Measurements from ENCODE around the gene KLHDC4. TPM values are rescaled to one million over a fixed set of nuclear protein-coding genes. Genes with fewer than 3 reads are reported as not detected.

The KLHDC4 gene
- total RNA-seq, 1 donor from 2014 or later = 38.8 TPM

DNA sequence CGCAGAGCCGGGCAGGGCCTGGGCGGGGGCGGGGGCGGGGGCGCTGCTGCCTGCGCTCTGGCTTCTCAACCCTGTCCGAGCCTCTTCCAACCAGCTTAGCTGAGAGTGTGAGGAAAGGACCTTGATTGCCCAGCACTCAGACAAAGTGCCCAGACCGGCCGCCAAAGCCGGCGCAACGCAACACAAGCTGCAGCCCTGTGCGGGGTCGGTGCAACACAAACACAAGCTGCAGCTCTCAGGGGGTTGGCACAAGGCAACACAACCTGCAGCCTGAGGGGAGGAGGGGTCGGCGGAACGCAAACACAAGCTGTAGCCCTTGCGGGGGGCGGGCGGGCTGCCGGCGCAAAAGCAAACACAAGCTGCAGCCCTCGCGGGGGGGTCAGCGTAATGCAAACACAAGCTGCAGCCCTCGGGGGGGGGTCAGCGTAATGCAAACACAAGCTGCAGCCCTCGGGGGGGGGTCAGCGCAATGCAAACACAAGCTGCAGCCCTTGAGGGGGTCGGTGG, 60.0 kb downstream of the KLHDC4 start:
- H3K4me1 ChIP-seq = no peaks in the 10 kb centered on the region
- intact Hi-C loops (cut with DNase I) = no loop called here
- DNase-seq = peak; percentile 77
- H3K36me3 ChIP-seq = peaks cover 43% of the 10 kb centered on the region
- H3K27me3 ChIP-seq = no peaks in the 10 kb centered on the region
- no peak overlapping the region for H3K27ac ChIP-seq
- no peaks in the 10 kb centered on the region for H3K9me3 ChIP-seq
- TF ChIP-seq, protein P1, sequence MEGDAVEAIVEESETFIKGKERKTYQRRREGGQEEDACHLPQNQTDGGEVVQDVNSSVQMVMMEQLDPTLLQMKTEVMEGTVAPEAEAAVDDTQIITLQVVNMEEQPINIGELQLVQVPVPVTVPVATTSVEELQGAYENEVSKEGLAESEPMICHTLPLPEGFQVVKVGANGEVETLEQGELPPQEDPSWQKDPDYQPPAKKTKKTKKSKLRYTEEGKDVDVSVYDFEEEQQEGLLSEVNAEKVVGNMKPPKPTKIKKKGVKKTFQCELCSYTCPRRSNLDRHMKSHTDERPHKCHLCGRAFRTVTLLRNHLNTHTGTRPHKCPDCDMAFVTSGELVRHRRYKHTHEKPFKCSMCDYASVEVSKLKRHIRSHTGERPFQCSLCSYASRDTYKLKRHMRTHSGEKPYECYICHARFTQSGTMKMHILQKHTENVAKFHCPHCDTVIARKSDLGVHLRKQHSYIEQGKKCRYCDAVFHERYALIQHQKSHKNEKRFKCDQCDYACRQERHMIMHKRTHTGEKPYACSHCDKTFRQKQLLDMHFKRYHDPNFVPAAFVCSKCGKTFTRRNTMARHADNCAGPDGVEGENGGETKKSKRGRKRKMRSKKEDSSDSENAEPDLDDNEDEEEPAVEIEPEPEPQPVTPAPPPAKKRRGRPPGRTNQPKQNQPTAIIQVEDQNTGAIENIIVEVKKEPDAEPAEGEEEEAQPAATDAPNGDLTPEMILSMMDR (IDR thresholded peaks at IDR 0.05) = no peak
- ATAC-seq = peak; percentile 73
- no peak overlapping the region for H3K4me3 ChIP-seq

DNA sequence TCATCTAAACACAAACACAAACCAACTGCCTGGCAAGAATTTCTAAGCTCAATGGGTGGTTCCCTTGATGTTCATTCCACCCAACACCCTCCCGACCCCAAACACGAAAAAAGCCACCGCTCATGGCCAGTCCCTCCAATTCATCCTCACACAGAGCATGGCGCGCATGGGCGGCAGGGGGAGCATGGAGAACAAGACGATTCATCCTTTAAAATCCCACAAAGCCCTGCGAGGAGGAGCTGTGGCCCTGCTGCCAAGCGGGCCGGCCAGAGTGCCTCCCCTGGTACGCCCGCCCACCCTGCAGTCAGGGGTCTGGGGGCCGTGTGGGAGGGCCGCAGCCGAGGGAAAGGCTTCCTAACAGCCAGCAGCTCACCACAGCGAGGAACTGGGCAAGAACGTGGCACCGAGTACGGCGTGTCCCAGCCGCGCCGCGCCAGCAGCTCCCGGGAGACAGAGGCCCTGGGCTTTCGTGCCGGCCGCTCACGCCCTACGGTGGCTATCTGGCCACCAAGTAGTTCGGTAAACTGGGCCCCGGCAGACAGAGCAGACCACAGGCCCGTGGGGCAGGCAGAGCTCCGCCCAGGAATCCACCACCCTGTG, 60.9 kb downstream of the KLHDC4 start:
- peaks cover 34% of the 10 kb centered on the region for H3K36me3 ChIP-seq
- H3K9me3 ChIP-seq = no peaks in the 10 kb centered on the region
- H3K4me1 ChIP-seq = no peaks in the 10 kb centered on the region
- intact Hi-C loops (cut with DNase I) = no loop called here
- DNase-seq (no peak), ATAC-seq (no peak)
- H3K4me3 ChIP-seq = no peak overlapping the region
- H3K27me3 ChIP-seq = no peaks in the 10 kb centered on the region
- TF ChIP-seq, protein P1 (IDR thresholded peaks at IDR 0.05) = no peak
- H3K27ac ChIP-seq = no peak overlapping the region

DNA sequence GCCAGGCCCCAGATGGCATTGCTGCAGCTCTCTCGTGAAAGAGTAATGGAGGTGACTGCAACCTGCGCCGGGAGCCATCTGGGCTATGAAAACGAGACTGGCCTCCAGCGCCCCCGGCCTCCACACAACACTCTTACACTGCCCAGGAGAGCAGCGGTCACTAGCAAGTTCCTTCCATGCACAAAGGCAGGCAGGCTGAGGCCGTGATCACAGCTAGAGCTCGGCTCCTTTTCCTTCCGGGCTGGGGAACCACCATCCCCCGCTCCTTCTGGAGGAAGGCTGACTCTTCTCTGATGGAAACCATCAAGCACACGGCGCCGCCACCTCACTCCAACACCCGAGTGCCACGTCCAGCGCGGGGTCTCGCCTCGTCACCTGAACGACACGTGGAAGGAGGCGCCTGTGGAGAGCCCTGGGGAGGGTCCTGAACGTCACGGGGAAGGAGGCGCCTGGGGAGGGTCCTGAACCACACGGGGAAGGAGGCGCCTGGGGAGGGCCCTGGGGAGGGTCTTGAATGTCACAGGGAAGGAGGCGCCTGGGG, 61.9 kb downstream of the KLHDC4 start:
- TF ChIP-seq, protein P1 (IDR thresholded peaks at IDR 0.05) = no peak
- peaks cover 26% of the 10 kb centered on the region for H3K36me3 ChIP-seq
- ATAC-seq = no peak
- no peak for DNase-seq
- intact Hi-C loops (cut with DNase I) = no loop called here
- H3K4me3 ChIP-seq = no peak overlapping the region
- no peaks in the 10 kb centered on the region for H3K27me3 ChIP-seq
- no peaks in the 10 kb centered on the region for H3K9me3 ChIP-seq
- H3K4me1 ChIP-seq = no peaks in the 10 kb centered on the region
- no peak overlapping the region for H3K27ac ChIP-seq

DNA sequence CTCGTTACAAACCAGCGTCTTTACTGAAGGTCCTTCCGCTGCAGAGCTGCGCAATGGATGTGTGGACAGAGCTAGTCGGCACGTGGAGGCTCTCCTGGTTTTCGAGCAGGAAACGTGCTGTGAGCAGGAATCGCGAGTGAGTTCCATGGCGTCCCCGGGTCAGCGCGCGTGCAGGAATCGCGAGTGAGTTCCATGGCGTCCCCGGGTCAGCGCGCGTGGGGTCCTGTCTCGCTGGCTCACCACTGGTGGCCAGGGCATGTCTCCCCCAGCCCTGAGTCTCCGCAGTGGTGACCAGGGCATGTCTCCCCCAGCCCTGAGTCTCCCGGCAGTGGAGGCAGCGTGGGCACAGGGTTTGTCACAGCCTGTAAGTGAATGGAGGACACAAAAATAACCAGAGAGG, 62.7 kb downstream of the KLHDC4 start:
- no peaks in the 10 kb centered on the region for H3K9me3 ChIP-seq
- DNase-seq (no peak), ATAC-seq (no peak)
- H3K36me3 ChIP-seq = peaks cover 23% of the 10 kb centered on the region
- no peak overlapping the region for H3K27ac ChIP-seq
- intact Hi-C loops (cut with DNase I) = no loop called here
- no peaks in the 10 kb centered on the region for H3K27me3 ChIP-seq
- no peak overlapping the region for H3K4me3 ChIP-seq
- no peaks in the 10 kb centered on the region for H3K4me1 ChIP-seq
- TF ChIP-seq, protein P1 (IDR thresholded peaks at IDR 0.05) = no peak

DNA sequence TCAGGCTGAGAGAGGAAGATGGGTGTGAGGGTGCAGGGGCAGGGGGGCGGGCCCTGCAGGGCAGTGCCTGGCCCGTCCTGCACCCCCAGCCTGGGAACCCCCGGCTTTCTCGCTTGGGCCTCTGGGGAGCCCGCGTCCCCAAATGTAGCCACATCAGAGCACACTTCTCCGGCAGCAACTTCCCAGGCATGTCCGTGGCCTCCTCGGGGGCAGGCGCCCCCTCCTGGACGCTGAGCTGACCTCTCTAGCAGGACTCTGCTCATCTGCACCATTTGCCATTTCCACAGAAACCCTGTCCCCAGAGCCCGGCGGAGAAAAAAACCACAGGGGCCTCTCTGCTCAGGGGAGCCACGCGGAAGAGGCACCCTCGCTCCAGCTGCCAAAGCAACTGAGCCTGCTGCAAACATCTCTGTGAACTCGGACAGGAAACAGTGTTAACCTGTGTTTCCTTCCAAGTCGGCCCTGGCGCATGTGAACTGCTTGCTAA, 63.4 kb downstream of the KLHDC4 start:
- Histone ChIP-seq H3K27me3 (no peaks in the 10 kb centered on the region), H3K9me3 (no peaks in the 10 kb centered on the region), H3K27ac (no peak overlapping the region), H3K36me3 (peaks cover 18% of the 10 kb centered on the region), H3K4me1 (no peaks in the 10 kb centered on the region), H3K4me3 (no peak overlapping the region)
- TF ChIP-seq, protein P1 (IDR thresholded peaks at IDR 0.05) = no peak
- intact Hi-C loops (cut with DNase I) = no loop called here
- ATAC-seq (no peak), DNase-seq (no peak)
